Measurements from ENCODE around the gene OTUD4. TPM values are rescaled to one million over a fixed set of nuclear protein-coding genes. Genes with fewer than 3 reads are reported as not detected.

Gene OTUD4
- polyA plus RNA-seq, 1 experiment = 13.3 TPM

- no peaks in the 10 kb centered on the region for H3K27me3 ChIP-seq (ENCODE audit: control insufficient read depth, insufficient read depth, low read length)
- CTCF ChIA-PET = no interaction called here
- no peak overlapping the region for H3K4me3 ChIP-seq (ENCODE audit: low read depth, low read length)
- no peaks in the 10 kb centered on the region; the same call in none of the 2 replicates for H3K36me3 ChIP-seq (ENCODE audit: control insufficient read depth, insufficient read depth, low read length)
- no peak for TF ChIP-seq CTCF (IDR thresholded peaks at IDR 0.05; ENCODE audit: insufficient read depth, low read depth, low read length)
- POLR2A ChIA-PET = no interaction called here
- no peak for DNase-seq (ENCODE audit: low read depth)
Observed at GRCh38 chr4:145108128-145108527, 72.3 kb downstream of the OTUD4 start.

GRCh38 chr4:145107126-145107525, 73.3 kb downstream of the OTUD4 start:
- CTCF ChIA-PET = no interaction called here
- Histone ChIP-seq H3K27me3 (ENCODE audit: control insufficient read depth, insufficient read depth, low read length) (no peaks in the 10 kb centered on the region), H3K36me3 (ENCODE audit: control insufficient read depth, insufficient read depth, low read length) (no peaks in the 10 kb centered on the region; the same call in none of the 2 replicates), H3K4me3 (ENCODE audit: low read depth, low read length) (no peak overlapping the region)
- no peak for DNase-seq (ENCODE audit: low read depth)
- TF ChIP-seq CTCF (IDR thresholded peaks at IDR 0.05; ENCODE audit: insufficient read depth, low read depth, low read length) = no peak
- POLR2A ChIA-PET = no interaction called here

GRCh38 chr4:145103496-145103895, 76.9 kb downstream of the OTUD4 start:
- DNase-seq (ENCODE audit: low read depth) = no peak
- no peak for TF ChIP-seq CTCF (IDR thresholded peaks at IDR 0.05; ENCODE audit: insufficient read depth, low read depth, low read length)
- POLR2A ChIA-PET = no interaction called here
- Histone ChIP-seq H3K4me3 (ENCODE audit: low read depth, low read length) (no peak overlapping the region), H3K36me3 (ENCODE audit: control insufficient read depth, insufficient read depth, low read length) (no peaks in the 10 kb centered on the region), H3K27me3 (ENCODE audit: control insufficient read depth, insufficient read depth, low read length) (no peaks in the 10 kb centered on the region)
- CTCF ChIA-PET = no interaction called here

GRCh38 chr4:145102619-145103018, 77.8 kb downstream of the OTUD4 start:
- CTCF ChIA-PET = no interaction called here
- no peak overlapping the region for H3K4me3 ChIP-seq (ENCODE audit: low read depth, low read length)
- TF ChIP-seq CTCF (IDR thresholded peaks at IDR 0.05; ENCODE audit: insufficient read depth, low read depth, low read length) = no peak
- DNase-seq (ENCODE audit: low read depth) = no peak
- H3K36me3 ChIP-seq (ENCODE audit: control insufficient read depth, insufficient read depth, low read length) = no peaks in the 10 kb centered on the region
- H3K27me3 ChIP-seq (ENCODE audit: control insufficient read depth, insufficient read depth, low read length) = no peaks in the 10 kb centered on the region
- POLR2A ChIA-PET = no interaction called here

DNA sequence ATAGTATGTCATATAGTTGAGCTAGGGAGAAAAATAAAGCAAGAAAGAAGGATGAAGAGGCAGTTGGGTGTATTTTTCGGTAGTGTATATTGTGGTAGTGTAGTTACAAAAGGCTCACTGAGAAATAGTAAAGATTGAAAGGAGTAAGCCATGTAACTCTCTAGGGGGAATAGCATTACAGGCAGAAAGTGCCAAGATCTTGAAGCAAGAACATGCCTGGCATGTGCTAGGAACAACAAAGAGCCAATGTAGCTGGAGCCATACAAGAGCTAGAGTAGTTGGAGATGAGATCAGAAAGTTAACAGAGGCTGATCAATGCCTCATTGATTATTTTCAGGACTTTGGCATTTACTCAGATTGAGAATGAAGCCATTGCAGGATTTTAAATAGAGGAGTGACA, 79.3 kb downstream of the OTUD4 start:
- CTCF ChIA-PET = no interaction called here
- Histone ChIP-seq H3K27me3 (ENCODE audit: control insufficient read depth, insufficient read depth, low read length) (no peaks in the 10 kb centered on the region), H3K36me3 (ENCODE audit: control insufficient read depth, insufficient read depth, low read length) (no peaks in the 10 kb centered on the region), H3K4me3 (ENCODE audit: low read depth, low read length) (no peak overlapping the region)
- POLR2A ChIA-PET = no interaction called here
- no peak for TF ChIP-seq CTCF (IDR thresholded peaks at IDR 0.05; ENCODE audit: insufficient read depth, low read depth, low read length)
- no peak for DNase-seq (ENCODE audit: low read depth)

Data from BJ (cell line).